22Rv1 (cell line): Measurements from ENCODE around the gene TMEM9B.
"Not testable (repeated sequence)": the region's sequence is repeated elsewhere in the genome, so short reads cannot be mapped to it uniquely, and the experiment has no call there.

Source experiments
- H3K27ac ChIP-seq: fragments of 450-650 bp; 2 replicates; pipeline ENCODE4 v1.5.1; 2017
- ZFX ChIP-seq: fragments of 450-650 bp; IDR thresholded peaks from 2 replicates; pipeline ENCODE4 v1.6.1; 2017; ENCODE audit warnings: antibody characterized with exemption, borderline replicate concordance
- TF ChIP-seq, protein P1 (sequence below): fragments of 450-650 bp; IDR thresholded peaks from 2 replicates; pipeline ENCODE4 v1.5.1; 2017; ENCODE audit warnings: mild to moderate bottlenecking

TMEM9B gene

DNA sequence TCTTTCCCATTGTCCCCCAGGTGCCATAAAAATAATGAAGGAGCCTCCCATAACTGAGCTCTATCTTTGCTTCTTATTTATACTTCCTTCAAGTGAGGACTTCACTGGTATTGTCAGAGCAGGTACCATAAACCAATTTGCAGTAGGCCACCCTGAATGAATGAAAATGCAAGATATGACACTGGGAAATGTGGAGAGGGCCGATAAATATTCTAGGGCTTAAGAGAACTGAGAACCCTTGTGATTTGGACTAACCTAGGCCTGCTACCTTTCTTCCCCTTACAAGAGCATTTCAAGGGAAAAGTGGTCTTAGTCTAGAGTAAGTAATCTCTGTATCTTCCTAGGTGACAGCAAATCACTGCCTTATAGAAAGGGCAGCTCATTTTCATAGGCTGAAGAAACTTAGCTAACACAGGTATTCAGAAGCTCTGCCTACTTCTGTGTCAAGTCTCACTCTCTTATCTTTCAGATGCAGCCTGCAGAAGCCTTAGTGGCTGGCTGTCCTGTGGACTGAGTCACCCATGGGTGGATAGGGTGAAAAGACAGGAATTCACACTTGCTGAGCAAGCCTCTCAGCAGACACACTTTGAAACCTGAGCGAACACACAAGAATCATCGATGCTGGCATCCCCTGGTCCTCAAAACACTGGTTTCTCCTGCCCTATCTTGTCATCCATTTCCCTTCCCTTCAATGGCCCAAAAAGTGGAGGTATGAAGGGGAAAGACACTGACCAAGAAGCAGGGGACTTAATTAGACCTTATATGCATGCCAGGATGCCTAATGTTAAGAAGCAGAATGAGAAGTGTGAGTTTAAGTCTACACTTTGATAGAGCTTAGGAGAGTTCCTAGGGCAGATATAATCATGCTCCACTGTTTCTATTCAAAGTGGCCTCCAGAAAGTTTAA, 24.3 kb upstream of the TMEM9B start:
- H3K27ac ChIP-seq = no peak overlapping the region
- TF ChIP-seq ZFX = no peak
- TF ChIP-seq, protein P1, sequence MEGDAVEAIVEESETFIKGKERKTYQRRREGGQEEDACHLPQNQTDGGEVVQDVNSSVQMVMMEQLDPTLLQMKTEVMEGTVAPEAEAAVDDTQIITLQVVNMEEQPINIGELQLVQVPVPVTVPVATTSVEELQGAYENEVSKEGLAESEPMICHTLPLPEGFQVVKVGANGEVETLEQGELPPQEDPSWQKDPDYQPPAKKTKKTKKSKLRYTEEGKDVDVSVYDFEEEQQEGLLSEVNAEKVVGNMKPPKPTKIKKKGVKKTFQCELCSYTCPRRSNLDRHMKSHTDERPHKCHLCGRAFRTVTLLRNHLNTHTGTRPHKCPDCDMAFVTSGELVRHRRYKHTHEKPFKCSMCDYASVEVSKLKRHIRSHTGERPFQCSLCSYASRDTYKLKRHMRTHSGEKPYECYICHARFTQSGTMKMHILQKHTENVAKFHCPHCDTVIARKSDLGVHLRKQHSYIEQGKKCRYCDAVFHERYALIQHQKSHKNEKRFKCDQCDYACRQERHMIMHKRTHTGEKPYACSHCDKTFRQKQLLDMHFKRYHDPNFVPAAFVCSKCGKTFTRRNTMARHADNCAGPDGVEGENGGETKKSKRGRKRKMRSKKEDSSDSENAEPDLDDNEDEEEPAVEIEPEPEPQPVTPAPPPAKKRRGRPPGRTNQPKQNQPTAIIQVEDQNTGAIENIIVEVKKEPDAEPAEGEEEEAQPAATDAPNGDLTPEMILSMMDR = no peak

DNA sequence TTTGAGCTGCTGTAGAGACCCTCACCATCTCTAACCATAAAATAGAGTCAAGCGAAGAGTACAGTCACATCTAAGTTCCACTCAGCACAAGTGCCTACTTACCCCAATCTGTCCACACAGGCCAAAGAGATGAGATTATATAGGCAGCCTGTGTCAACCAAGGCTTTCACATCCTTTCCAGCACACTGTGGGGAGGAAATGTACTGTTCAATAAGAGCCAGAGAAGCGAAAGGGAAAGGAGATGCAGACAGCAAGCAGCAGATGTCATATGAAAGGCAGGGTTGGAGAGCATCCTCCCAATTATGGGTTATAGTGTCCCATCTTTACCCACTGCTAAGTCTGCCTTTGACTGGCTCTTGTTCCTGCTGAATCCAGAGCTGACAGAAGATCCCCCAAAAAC, 23.2 kb upstream of the TMEM9B start:
- TF ChIP-seq, protein P1 = no peak
- no peak for TF ChIP-seq ZFX
- H3K27ac ChIP-seq = no peak overlapping the region

DNA sequence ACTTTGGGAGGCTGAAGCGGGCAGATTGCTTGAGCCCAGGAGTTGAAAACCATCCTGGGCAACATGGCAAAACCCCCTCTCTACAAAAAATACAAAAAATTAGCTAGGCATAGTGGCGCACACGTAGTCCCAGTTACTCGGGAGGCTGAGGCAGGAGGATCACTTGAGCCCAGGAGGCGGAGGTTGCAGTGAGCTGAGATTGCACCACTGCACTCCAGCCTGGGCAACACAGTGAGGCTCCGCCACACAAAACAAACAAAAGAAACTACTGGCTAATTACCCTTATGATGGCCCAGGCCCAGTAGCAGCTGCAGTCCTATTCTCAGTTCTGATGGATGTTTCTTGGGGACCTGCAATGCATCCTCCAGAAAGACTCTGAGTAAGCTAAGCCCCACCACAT, 22.5 kb upstream of the TMEM9B start:
- not testable (repeated sequence) for H3K27ac ChIP-seq

DNA sequence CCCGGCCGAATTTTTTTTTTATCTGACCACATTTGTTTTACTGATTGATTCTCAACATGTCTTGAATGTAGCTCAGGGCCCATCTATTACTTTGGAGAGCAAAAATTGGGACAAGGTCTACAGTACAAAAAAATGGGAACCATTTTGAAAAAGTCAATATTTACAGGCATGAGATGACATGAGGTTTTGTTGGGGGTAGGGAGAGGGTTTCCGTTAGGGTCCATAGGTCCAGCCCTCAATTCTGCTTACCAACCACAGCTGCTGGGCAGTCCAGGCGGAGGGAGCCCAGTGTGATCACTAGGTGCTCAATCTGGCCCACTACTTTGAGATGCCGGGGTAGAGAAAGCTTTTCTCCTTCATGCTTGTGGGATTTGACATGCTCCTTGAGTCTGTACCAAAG, 21.2 kb upstream of the TMEM9B start:
- TF ChIP-seq, protein P1 = no peak
- TF ChIP-seq ZFX = no peak
- H3K27ac ChIP-seq = no peak overlapping the region

DNA sequence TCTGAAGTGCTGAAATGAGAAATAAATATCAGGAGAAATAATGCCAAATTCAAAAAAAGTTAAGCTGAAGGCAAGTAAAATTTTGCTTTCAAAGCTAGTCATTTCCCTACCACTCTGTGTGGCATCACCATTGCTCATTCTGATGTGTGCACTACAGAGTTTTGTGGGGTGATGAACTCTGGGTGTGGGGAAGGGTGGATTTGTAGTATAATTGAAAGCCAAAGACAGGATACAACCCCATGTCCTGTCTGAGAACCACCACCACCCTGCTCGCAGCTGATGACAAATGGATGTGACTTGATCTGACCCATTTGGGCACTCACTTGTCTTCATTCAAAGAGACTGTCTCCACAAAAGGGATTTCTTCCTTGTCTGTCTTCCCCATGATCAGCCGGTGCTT, 19.3 kb upstream of the TMEM9B start:
- TF ChIP-seq, protein P1 = no peak
- no peak for TF ChIP-seq ZFX
- H3K27ac ChIP-seq = no peak overlapping the region

DNA sequence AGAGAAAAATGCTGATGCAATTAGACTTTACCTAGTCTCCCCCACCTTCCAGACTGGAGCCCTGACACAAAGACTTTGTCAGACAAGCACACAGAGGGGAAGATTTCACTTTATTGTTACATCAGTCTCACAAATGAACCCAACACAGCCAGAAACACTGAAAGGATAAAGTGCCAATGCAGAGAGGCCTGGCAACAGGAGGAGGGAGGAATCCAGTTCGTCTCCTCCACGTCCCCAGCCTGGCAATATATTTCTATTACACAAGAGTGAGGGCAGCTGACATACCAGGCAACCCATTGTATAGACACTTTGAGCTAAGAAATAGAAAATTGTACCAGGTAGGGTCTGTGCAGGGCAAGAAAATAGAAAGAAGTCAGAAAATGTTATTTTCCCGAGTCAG, 16.2 kb upstream of the TMEM9B start:
- no peak overlapping the region for H3K27ac ChIP-seq
- TF ChIP-seq, protein P1 = no peak
- no peak for TF ChIP-seq ZFX

DNA sequence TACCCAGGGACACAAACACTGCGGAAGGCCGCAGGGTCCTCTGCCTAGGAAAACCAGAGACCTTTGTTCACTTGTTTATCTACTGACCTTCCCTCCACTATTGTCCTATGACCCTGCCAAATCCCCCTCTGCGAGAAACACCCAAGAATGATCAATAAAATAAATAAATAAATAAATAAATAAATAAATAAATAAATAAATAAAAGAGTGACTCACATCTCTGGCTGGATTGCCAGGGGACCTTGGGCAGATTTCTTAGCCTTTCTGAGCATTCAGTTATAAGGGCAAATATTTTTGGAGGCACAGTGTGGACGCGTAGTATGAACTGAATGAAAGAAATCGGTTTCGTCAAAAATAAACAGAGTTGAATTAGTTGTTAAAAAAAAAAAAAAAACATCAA, 15.1 kb upstream of the TMEM9B start:
- not testable (repeated sequence) for H3K27ac ChIP-seq

DNA sequence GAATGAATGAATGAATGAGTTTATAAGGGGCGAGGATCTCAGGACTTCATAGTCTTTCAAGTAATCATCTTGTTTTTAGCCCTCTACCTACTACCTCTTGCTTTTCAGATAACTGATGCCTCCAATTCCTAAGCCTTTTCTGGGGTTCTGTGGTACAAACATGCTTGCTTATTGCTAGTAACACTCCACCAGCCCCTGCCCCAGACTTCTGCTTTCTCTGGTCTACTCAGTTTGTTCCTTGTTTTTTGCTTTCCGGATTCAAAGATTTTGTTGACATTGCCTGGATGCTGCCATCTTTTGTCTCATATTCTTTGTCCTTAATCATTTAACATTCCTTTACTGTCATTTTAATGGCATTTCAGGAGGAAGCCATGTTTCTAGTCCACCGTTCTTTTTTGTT, 8.9 kb upstream of the TMEM9B start:
- no peak for TF ChIP-seq ZFX
- TF ChIP-seq, protein P1 = no peak
- no peak overlapping the region for H3K27ac ChIP-seq
